Pancreas (tissue), 10 donors: Measurements from ENCODE around the gene EIF5A2. TPM values are rescaled to one million over a fixed set of nuclear protein-coding genes. Genes with fewer than 3 reads are reported as not detected.
"Not testable (repeated sequence)": the region's sequence is repeated elsewhere in the genome, so short reads cannot be mapped to it uniquely, and the experiment has no call there.

ENCODE experiments used
- ATAC-seq, 4 donors: fragments of 200-7000 bp; cut with Tn5 transposase; one replicate each; pipeline versions ENCODE4 v1.8.0 to v1.9.1; 2020; ENCODE audit warnings: mild to moderate bottlenecking in 4 of 4, moderate library complexity in 4 of 4
- DNase-seq, 6 donors: peaks; one replicate each; pipeline ENCODE4 v3.0.0-alpha.2; 2020
- FAIRE-seq: peaks from 2 replicates; lab custom pipeline; 2012; peaks lifted over from hg19 to GRCh38; lab: Jason Lieb, UNC
- H3K27ac ChIP-seq, 4 donors: fragments of 200-600 bp; sonication (generic); 1 replicate in 3 of 4; 2 replicates in 1 of 4; pipeline versions ENCODE4 v1.5.0 to v1.8.0; 2020
- H3K27me3 ChIP-seq, 4 donors: fragments of 200-600 bp; one replicate each; pipeline ENCODE4 v1.8.0; 2021
- H3K36me3 ChIP-seq, 3 donors: fragments of 200-600 bp; sonication (generic) in 1 of 3; one replicate each; pipeline versions ENCODE4 v1.5.0 to v1.8.0; 2020 to 2021
- H3K4me1 ChIP-seq, 3 donors: fragments of 200-600 bp; one replicate each; pipeline ENCODE4 v1.8.0; 2021
- H3K4me3 ChIP-seq, 4 donors: fragments of 200-600 bp; sonication (generic) in 2 of 4; one replicate each; pipeline versions ENCODE4 v1.5.0 to v1.8.0; 2020 to 2021
- H3K9me3 ChIP-seq, 4 donors: fragments of 200-600 bp; one replicate each; pipeline ENCODE4 v1.8.0; 2021
- WGBS, 2 donors: extraction: QIAGEN DNeasy Blood & Tissue Kit; methylation state at CpG; one replicate each; pipeline ENCODE4 v1.1.7; 2013; 5-methylcytosine and 5-hydroxymethylcytosine counted together
- intact Hi-C, 3 donors: fragments of 100-400 bp; cut with DNase I; formaldehyde crosslinking; loops; one replicate each; pipeline versions ENCODE4 v1.11.1 to v1.14.2; 2022
- polyA plus RNA-seq, 2 donors: library from polyadenylated mRNA; stranded (reverse); fragments of 200-250 nt; gene quantifications; one replicate each; pipeline ENCODE4 v1.2.3, GENCODE V29; 2013
- total RNA-seq, 6 donors: library from RNA; stranded (reverse); fragmentation: NEBNext Ultra II Directional in 4 of 6; extraction: Animal tissue kit (Norgen Biotek cat#: 25700) in 4 of 6; gene quantifications; one replicate each; pipeline versions ENCODE4 v1.2.1 to v1.2.4, GENCODE V29; 2021 to 2023
- TF ChIP-seq, protein P1 (sequence below), 4 donors: fragments of 200-600 bp; sonication (generic) in 3 of 4; IDR thresholded peaks; one replicate each; pipeline versions ENCODE4 v1.5.0 to v1.8.0; 2021; ENCODE audit warnings: antibody characterized with exemption in 4 of 4
- donor health status: healthy with polysubstance abuse.
- donor health status: DM: no; HTN: no; CAD: no; lungs with moderate emphysema.
- donor health status: DM: no; HTN: no; CAD: no.
- donor health status: control.
- donor health status: control.
- donor health status: Bipolar disorder and iron deficiency.
- donor health status: DM: yes; HTN: yes; CAD: no.
- donor health status: DM: no; HTN: no; CAD: no.
- donor health status: DM: no; HTN: no; CAD: no.
- donor health status: DM: yes; HTN: yes; CAD: no.

EIF5A2 gene
- total and polyA plus RNA-seq, 8 donors, result 0.99 to 6.7 (median 3.9) TPM

DNA sequence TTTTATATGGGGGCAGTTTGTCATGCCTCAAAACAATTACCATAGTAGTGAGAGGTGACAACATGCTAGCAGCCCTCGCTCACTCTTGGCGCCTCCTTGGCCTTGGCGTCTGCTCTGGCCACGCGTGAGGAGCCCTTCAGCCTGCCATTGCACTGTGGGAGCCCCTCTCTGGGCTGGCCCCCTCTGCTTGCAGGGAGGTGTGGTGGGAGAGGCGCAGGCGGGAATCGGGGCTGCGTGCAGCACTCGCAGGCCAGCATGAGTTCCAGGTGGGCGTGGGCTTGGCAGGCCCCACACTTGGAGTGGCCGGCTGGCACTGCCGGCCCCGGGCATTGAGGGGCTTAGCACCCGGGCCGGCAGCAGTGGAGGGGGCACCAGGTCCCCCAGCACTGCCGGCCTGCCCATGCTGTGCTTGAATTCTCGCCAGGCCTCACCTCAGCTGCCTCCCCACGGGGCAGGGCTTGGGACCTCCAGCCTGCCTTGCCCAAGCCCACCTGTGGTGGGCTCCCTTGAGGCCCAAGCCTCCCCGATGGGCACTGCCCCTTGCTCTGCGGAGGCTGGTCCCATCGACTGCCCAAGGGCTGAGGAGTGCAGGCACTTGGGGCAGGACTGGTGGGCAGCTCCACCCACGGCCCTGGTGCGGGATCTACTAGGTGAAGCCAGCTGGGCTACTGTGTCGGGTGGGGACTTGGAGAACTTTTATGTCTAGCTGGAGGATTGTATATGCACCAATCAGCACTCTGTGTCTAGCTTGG, 38.8 kb upstream of the EIF5A2 start:
- intact Hi-C loops, result no loop called here
- H3K9me3 ChIP-seq, result peaks cover 0 to 3% (median 0%) of the 10 kb centered on the region in 4 donors
- no peaks in the 10 kb centered on the region for H3K27me3 ChIP-seq
- no peak overlapping the region for H3K27ac ChIP-seq
- no peak overlapping the region for H3K4me3 ChIP-seq
- DNase-seq (peak in 2 of 6 donors; percentile 25 to 58), FAIRE-seq (no peak), ATAC-seq (no peak)
- 95% methylated on average over 23 to 25 of the region's 25 CpGs for WGBS, 2 donors
- no peaks in the 10 kb centered on the region for H3K4me1 ChIP-seq
- TF ChIP-seq, protein P1, sequence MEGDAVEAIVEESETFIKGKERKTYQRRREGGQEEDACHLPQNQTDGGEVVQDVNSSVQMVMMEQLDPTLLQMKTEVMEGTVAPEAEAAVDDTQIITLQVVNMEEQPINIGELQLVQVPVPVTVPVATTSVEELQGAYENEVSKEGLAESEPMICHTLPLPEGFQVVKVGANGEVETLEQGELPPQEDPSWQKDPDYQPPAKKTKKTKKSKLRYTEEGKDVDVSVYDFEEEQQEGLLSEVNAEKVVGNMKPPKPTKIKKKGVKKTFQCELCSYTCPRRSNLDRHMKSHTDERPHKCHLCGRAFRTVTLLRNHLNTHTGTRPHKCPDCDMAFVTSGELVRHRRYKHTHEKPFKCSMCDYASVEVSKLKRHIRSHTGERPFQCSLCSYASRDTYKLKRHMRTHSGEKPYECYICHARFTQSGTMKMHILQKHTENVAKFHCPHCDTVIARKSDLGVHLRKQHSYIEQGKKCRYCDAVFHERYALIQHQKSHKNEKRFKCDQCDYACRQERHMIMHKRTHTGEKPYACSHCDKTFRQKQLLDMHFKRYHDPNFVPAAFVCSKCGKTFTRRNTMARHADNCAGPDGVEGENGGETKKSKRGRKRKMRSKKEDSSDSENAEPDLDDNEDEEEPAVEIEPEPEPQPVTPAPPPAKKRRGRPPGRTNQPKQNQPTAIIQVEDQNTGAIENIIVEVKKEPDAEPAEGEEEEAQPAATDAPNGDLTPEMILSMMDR (IDR thresholded peaks at IDR 0.05), result no peak
- no peaks in the 10 kb centered on the region for H3K36me3 ChIP-seq

DNA sequence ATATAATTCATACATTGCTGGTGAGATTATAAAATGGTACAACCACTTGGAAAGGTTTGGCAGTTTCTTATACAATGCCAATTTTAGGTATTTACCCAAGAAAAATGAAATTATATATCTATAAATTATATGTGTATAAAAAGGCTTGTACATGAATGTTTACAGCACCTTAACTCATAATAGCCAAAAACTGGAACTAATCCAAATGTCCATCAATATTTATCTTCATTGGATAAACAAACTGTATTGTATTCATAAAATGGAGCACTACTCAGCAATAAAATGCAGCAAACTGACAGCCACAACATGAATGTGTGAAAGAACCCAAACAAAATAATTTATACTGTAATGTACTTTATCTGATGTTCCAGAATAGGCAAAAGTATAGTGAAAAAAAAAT, 33.6 kb upstream of the EIF5A2 start:
- intact Hi-C loops, result no loop called here
- FAIRE-seq, result no peak
- TF ChIP-seq, protein P1 (IDR thresholded peaks at IDR 0.05), result no peak
- Histone ChIP-seq H3K27me3 (no peaks in the 10 kb centered on the region), H3K4me3 (no peak overlapping the region), H3K27ac (no peak overlapping the region), H3K4me1 (no peaks in the 10 kb centered on the region), H3K36me3 (no peaks in the 10 kb centered on the region), H3K9me3 (no peaks in the 10 kb centered on the region)
- no peak for DNase-seq
- ATAC-seq, result no peak

DNA sequence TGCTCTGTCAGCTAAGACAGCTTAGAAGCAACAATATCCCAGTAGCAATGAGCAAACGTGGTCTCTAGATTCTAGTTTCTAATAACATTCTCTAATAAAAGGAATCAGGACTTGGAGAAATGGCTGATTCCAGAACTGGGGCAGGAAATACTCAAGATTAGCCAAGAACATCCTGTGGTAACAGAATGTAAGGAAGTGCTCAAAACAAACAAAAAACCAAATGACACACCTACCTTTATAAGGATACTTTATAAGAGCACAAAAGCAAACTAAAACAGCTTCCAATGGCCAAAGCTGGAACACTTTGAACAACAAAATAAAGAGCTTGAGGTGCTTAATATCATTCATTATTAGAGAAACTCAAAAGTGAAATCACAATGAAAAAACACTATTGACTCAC, 33.1 kb upstream of the EIF5A2 start:
- intact Hi-C loops, result no loop called here
- Histone ChIP-seq H3K4me3 (no peak overlapping the region), H3K27me3 (no peaks in the 10 kb centered on the region), H3K27ac (no peak overlapping the region), H3K9me3 (no peaks in the 10 kb centered on the region), H3K36me3 (no peaks in the 10 kb centered on the region), H3K4me1 (no peaks in the 10 kb centered on the region)
- ATAC-seq (no peak), FAIRE-seq (no peak), DNase-seq (no peak)
- WGBS, 2 donors, result 58 to 69% methylated on average over 1 of the region's 1 CpG
- TF ChIP-seq, protein P1 (IDR thresholded peaks at IDR 0.05), result no peak

DNA sequence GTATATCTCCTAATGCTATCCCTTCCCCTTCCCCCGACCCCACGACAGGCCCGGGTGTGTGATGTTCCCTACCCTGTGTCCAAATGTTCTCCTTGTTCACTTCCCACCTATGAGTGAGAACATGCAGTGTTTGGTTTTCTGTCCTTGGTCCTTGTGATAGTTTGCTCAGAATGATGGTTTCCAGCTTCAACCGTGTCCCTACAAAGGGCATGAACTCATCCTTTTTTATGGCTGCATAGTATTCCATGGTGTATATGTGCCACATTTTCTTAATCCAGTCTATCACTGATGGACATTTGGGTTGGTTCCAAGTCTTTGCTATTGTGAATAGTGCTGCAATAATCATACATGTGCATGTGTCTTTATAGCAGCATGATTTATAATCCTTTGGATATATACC, 24.6 kb upstream of the EIF5A2 start:
- H3K36me3 ChIP-seq, FAIRE-seq, H3K9me3 ChIP-seq, ATAC-seq, H3K27ac ChIP-seq, H3K4me3 ChIP-seq, H3K27me3 ChIP-seq, intact Hi-C loops, DNase-seq, H3K4me1 ChIP-seq: not testable (repeated sequence)
- 72 to 76% methylated on average over 4 of the region's 4 CpGs for WGBS, 2 donors

DNA sequence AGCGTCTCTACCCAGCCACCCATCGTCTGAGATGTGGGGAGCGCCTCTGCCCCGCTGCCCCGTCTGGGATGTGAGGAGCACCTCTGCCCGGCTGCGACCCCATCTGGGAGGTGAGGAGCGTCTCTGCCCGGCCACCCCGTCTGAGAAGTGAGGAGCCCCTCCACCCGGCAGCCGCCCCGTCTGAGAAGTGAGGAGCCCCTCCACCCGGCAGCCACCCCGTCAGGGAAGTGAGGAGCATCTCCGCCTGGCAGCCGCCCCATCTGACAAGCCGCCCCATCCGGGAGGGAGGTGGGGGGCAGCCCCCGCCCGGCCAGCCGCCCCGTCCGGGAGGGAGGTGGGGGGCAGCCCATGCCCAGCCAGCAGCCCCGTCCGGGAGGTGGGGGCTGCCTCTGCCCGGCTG, 15.1 kb upstream of the EIF5A2 start:
- ATAC-seq, H3K27me3 ChIP-seq, H3K36me3 ChIP-seq, H3K9me3 ChIP-seq, H3K4me3 ChIP-seq, intact Hi-C loops, FAIRE-seq, H3K27ac ChIP-seq, H3K4me1 ChIP-seq: not testable (repeated sequence)
- DNase-seq, result peak in 1 of 6 donors; percentile 58
- WGBS, 2 donors, result 90 to 96% methylated on average over 19 to 27 of the region's 27 CpGs

DNA sequence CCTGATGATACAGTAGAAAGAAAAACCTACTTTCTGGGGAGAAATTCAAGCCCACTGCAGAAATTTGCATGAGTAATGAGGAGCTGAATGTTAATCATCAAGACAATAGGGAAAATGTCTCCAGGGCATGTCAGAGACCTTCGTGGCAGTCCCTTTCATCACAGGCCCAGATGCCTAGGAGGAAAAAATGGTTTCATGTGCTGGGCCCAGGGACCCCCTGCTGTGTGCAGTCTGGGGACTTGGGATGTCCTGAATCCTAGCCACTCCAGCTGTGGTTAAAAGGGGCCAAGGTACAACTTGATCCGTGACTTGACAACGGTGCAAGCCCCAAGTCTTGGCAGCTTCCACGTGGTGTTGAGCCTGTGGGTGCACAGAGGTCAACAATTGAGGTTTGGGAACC, 10.3 kb upstream of the EIF5A2 start:
- TF ChIP-seq, protein P1 (IDR thresholded peaks at IDR 0.05), result no peak
- H3K36me3 ChIP-seq, result no peaks in the 10 kb centered on the region
- intact Hi-C loops, result no loop called here
- H3K9me3 ChIP-seq, result no peaks in the 10 kb centered on the region
- H3K4me1 ChIP-seq, result no peaks in the 10 kb centered on the region
- FAIRE-seq (no peak), ATAC-seq (no peak), DNase-seq (no peak)
- 72 to 76% methylated on average over 4 of the region's 4 CpGs for WGBS, 2 donors
- H3K4me3 ChIP-seq, result no peak overlapping the region
- no peak overlapping the region for H3K27ac ChIP-seq
- H3K27me3 ChIP-seq, result no peaks in the 10 kb centered on the region
